CD14-positive monocyte (primary cell): ENCODE results near the gene ACSM2A. TPM values are rescaled to one million over a fixed set of nuclear protein-coding genes. Genes with fewer than 3 reads are reported as not detected.

Source experiments
- DNase-seq, 3 donors: peaks; one replicate each; pipeline ENCODE4 v3.0.0-alpha.2; 2011 to 2022
- H2AFZ ChIP-seq: 2 replicates; pipeline ENCODE4 v1.6.0; 2012; ENCODE audit warnings: mild to moderate bottlenecking, low read depth, low read length, inconsistent platforms; ENCODE audit not compliant: insufficient read depth, poor library complexity, severe bottlenecking
- H3K27ac ChIP-seq, 2 donors: 1 replicate in 1 of 2; 2 replicates in 1 of 2; pipeline ENCODE4 v1.5.1; 2012 to 2013; ENCODE audit warnings: low read length in 2 of 2, control low read depth in 1 of 2, inconsistent platforms in 1 of 2, low read depth in 1 of 2, mild to moderate bottlenecking in 1 of 2
- H3K27me3 ChIP-seq, 2 donors: one replicate each; pipeline versions ENCODE4 v1.6.0 to v1.6.1; 2011 to 2013; ENCODE audit warnings: low read length in 2 of 2; ENCODE audit not compliant: control insufficient read depth in 2 of 2, insufficient read depth in 2 of 2
- H3K36me3 ChIP-seq, 2 donors: replicated peaks in 1 of 2; 1 replicate in 1 of 2; 2 replicates in 1 of 2; pipeline versions ENCODE4 v1.5.1 to v1.6.1; 2012 to 2013; ENCODE audit warnings: low read length in 2 of 2, control low read depth in 1 of 2, inconsistent platforms in 1 of 2, mild to moderate bottlenecking in 1 of 2; ENCODE audit not compliant: insufficient read depth in 2 of 2, control insufficient read depth in 1 of 2
- H3K4me1 ChIP-seq, 2 donors: 1 replicate in 1 of 2; 2 replicates in 1 of 2; pipeline versions ENCODE4 v1.5.1 to v1.6.1; 2012 to 2013; ENCODE audit warnings: low read length in 2 of 2, control low read depth in 1 of 2, inconsistent platforms in 1 of 2, mild to moderate bottlenecking in 1 of 2, moderate library complexity in 1 of 2; ENCODE audit not compliant: insufficient read depth in 2 of 2, control insufficient read depth in 1 of 2
- H3K4me2 ChIP-seq: replicated peaks from 2 replicates; pipeline ENCODE3; 2012; ENCODE audit warnings: low read length, moderate library complexity, mild to moderate bottlenecking; ENCODE audit not compliant: poor library complexity, severe bottlenecking; ENCODE audit errors: extremely low read depth
- H3K4me3 ChIP-seq, 3 experiments: fragments of 200-600 bp in 1 of 3; sonication (generic) in 1 of 3; replicated peaks in 1 of 3; 1 replicate in 2 of 3; 2 replicates in 1 of 3; pipeline ENCODE4 v1.5.1; 2011 to 2013; ENCODE audit warnings: low read length in 3 of 3, mild to moderate bottlenecking in 3 of 3, control low read depth in 2 of 3, low read depth in 2 of 3, inconsistent platforms in 1 of 3, moderate library complexity in 1 of 3
- H3K79me2 ChIP-seq: 2 replicates; pipeline ENCODE4 v1.6.0; 2012; ENCODE audit warnings: mild to moderate bottlenecking, control low read depth, inconsistent platforms, low read length, moderate library complexity; ENCODE audit not compliant: insufficient read depth
- H3K9ac ChIP-seq: 2 replicates; pipeline ENCODE4 v1.6.0; 2017; ENCODE audit warnings: low read length, mild to moderate bottlenecking; ENCODE audit not compliant: insufficient read depth, poor library complexity, severe bottlenecking
- H3K9me3 ChIP-seq, 2 donors: replicated peaks in 1 of 2; 1 replicate in 1 of 2; 2 replicates in 1 of 2; pipeline versions ENCODE4 v1.5.1 to v1.6.1; 2012 to 2013; ENCODE audit warnings: low read length in 2 of 2, control low read depth in 1 of 2; ENCODE audit not compliant: control insufficient read depth in 1 of 2, insufficient read depth in 1 of 2
- H4K20me1 ChIP-seq: 2 replicates; pipeline ENCODE4 v1.6.0; 2012; ENCODE audit warnings: mild to moderate bottlenecking, low read length, control low read depth, moderate library complexity; ENCODE audit not compliant: insufficient read depth
- H3K27ac Mint-ChIP-seq, 7 donors: one replicate each; pipeline ENCODE4 v1.8.0; 2020; ENCODE audit warnings: mild to moderate bottlenecking in 7 of 7, mixed read lengths in 7 of 7, moderate library complexity in 6 of 7, inconsistent platforms in 2 of 7
- H3K27me3 Mint-ChIP-seq, 3 donors: one replicate each; pipeline ENCODE4 v1.8.0; 2021 to 2022; ENCODE audit warnings: low read depth in 3 of 3, mild to moderate bottlenecking in 3 of 3, mixed read lengths in 3 of 3, moderate library complexity in 3 of 3, inconsistent platforms in 1 of 3
- H3K36me3 Mint-ChIP-seq, 2 donors: one replicate each; pipeline ENCODE4 v1.8.0; 2020; ENCODE audit warnings: mixed read lengths in 2 of 2, inconsistent platforms in 1 of 2, mild to moderate bottlenecking in 1 of 2
- H3K4me1 Mint-ChIP-seq: one replicate; pipeline ENCODE4 v1.8.0; 2020; ENCODE audit warnings: mild to moderate bottlenecking, mixed read lengths
- H3K4me3 Mint-ChIP-seq, 2 donors: one replicate each; pipeline ENCODE4 v1.8.0; 2020; ENCODE audit warnings: mild to moderate bottlenecking in 2 of 2, mixed read lengths in 2 of 2, moderate library complexity in 1 of 2
- H3K9me3 Mint-ChIP-seq, 7 donors: one replicate each; pipeline ENCODE4 v1.8.0; 2020 to 2022; ENCODE audit warnings: mixed read lengths in 7 of 7, mild to moderate bottlenecking in 6 of 7, moderate library complexity in 6 of 7, inconsistent platforms in 2 of 7
- CTCF ChIP-seq: fragments of 200-600 bp; IDR thresholded peaks from one replicate; pipeline ENCODE4 v1.8.0; 2022; ENCODE audit warnings: antibody characterized with exemption, mild to moderate bottlenecking
- WGBS: methylation state at CpG from one replicate; pipeline ENCODE4 v1.1.5; 2013; ENCODE audit warnings: missing lambda C conversion rate; ENCODE audit not compliant: insufficient coverage; 5-methylcytosine and 5-hydroxymethylcytosine counted together
- intact Hi-C, 2 donors: fragments of 100-400 bp; cut with micrococcal nuclease; formaldehyde crosslinking; loops; one replicate each; pipeline versions ENCODE4 v1.15.0 to v1.15.1; 2023
- polyA plus RNA-seq, 3 donors: library from polyadenylated mRNA; depleted of rRNA in 1 of 3; unstranded in 2 of 3; stranded (reverse) in 1 of 3; fragments of 300-500 nt in 2 of 3; fragments of >200 nt in 1 of 3; fragmentation: Illumina TruSeq in 2 of 3; gene quantifications; 1 replicate in 2 of 3; 2 replicates in 1 of 3; pipeline ENCODE4 v1.2.3, GENCODE V29; 2012 to 2021

The ACSM2A gene
- polyA plus RNA-seq, 3 donors, result not detected

- Histone ChIP-seq H3K4me2 (peak overlapping the region; percentile 33), H3K36me3 (no peaks in the 10 kb centered on the region), H4K20me1 (no peaks in the 10 kb centered on the region), H3K4me3 (no peak overlapping the region), H2AFZ (peak overlapping the region; percentile 82), H3K9ac (peak overlapping the region; percentile 29), H3K27ac (peak overlapping the region; percentile 92 to 95), H3K27me3 (peaks cover under 1 to 11% of the 10 kb centered on the region in 2 donors), H3K79me2 (no peaks in the 10 kb centered on the region), H3K9me3 (no peaks in the 10 kb centered on the region), H3K4me1 (peaks cover 21 to 24% of the 10 kb centered on the region in 2 donors)
- no peak for TF ChIP-seq CTCF
- H3K4me1 Mint-ChIP-seq, result peaks cover 17% of the 10 kb centered on the region
- peak overlapping the region in 1 of 2 donors; percentile 51 for H3K4me3 Mint-ChIP-seq
- H3K27ac Mint-ChIP-seq, result peak overlapping the region; percentile 85 to 98 (median 94)
- 100% methylated on average over 1 of the region's 6 CpGs for WGBS
- peaks cover 6 to 12% (median 9%) of the 10 kb centered on the region in 3 donors for H3K27me3 Mint-ChIP-seq
- H3K9me3 Mint-ChIP-seq, result peaks cover 0 to 3% (median 0%) of the 10 kb centered on the region in 7 donors
- DNase-seq, result peak; percentile 75 to 86 (median 75)
- H3K36me3 Mint-ChIP-seq, result peaks cover 0 to 3% of the 10 kb centered on the region in 2 donors
- intact Hi-C loops, result no loop called here
Observed at GRCh38 chr16:20410121-20410723, 41.1 kb upstream of the ACSM2A start.

- no peak for TF ChIP-seq CTCF
- no peak overlapping the region for H3K4me3 Mint-ChIP-seq
- no peak overlapping the region for H3K27ac ChIP-seq
- H3K9ac ChIP-seq, result no peak overlapping the region
- peaks cover 17% of the 10 kb centered on the region for H3K4me1 Mint-ChIP-seq
- intact Hi-C loops, result no loop called here
- no peaks in the 10 kb centered on the region for H4K20me1 ChIP-seq
- H3K27me3 Mint-ChIP-seq, result peaks cover 6 to 16% (median 9%) of the 10 kb centered on the region in 3 donors
- H3K4me2 ChIP-seq, result no peak overlapping the region
- no peaks in the 10 kb centered on the region for H3K36me3 ChIP-seq
- DNase-seq, result no peak
- H3K9me3 Mint-ChIP-seq, result peaks cover 0 to 3% (median 0%) of the 10 kb centered on the region in 7 donors
- no CpG with 5 or more reads among the region's 2 CpGs for WGBS
- peaks cover 3 to 15% of the 10 kb centered on the region in 2 donors for H3K27me3 ChIP-seq
- peaks cover 21 to 24% of the 10 kb centered on the region in 2 donors for H3K4me1 ChIP-seq
- H3K4me3 ChIP-seq, result no peak overlapping the region
- H3K27ac Mint-ChIP-seq, result peak overlapping the region in 5 of 7 donors; percentile 75 to 81 (median 76)
- no peaks in the 10 kb centered on the region for H3K9me3 ChIP-seq
- no peaks in the 10 kb centered on the region for H3K79me2 ChIP-seq
- H2AFZ ChIP-seq, result peak overlapping the region; percentile 7
- peaks cover 0 to 3% of the 10 kb centered on the region in 2 donors for H3K36me3 Mint-ChIP-seq
Observed at GRCh38 chr16:20411055-20411454, 40.3 kb upstream of the ACSM2A start.
